ENCODE data around the gene SLC39A12.

DNA sequence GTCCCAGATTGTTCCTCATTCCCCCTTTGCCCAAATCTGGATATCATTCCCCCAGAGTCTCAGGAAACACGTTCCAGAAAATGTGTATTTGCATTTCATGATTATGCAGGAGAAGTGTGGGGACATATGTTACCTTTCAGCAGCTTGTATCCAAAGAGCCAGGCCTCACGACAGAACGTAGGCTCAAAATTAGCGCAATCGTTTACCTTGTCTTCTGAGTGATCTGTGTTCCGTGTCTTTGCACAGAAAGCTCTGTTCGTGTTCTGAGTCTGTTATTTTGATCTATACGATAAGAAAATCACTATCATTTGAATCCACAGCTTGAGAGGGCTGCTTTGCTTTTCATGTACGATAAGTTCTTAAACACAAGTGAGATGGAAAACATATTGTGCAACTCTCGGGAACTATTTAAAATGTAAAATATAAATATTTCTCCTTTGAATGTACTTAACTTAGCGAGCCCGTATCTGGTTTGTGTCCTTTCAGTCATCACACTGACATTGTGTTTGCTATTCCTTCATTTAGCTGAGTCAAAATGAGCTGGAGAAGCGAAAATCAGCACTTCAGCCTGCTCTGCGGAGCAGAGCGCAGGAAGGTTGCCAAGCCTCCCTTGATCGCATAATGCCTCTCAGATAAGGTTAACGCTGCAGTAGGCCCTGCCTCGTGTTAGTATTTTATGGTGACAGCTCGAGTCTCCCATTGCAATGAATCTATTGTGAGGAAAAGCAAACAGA lies 108.3 kb downstream of the SLC39A12 start:
- TF ChIP-seq, protein P1, sequence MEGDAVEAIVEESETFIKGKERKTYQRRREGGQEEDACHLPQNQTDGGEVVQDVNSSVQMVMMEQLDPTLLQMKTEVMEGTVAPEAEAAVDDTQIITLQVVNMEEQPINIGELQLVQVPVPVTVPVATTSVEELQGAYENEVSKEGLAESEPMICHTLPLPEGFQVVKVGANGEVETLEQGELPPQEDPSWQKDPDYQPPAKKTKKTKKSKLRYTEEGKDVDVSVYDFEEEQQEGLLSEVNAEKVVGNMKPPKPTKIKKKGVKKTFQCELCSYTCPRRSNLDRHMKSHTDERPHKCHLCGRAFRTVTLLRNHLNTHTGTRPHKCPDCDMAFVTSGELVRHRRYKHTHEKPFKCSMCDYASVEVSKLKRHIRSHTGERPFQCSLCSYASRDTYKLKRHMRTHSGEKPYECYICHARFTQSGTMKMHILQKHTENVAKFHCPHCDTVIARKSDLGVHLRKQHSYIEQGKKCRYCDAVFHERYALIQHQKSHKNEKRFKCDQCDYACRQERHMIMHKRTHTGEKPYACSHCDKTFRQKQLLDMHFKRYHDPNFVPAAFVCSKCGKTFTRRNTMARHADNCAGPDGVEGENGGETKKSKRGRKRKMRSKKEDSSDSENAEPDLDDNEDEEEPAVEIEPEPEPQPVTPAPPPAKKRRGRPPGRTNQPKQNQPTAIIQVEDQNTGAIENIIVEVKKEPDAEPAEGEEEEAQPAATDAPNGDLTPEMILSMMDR (IDR thresholded peaks at IDR 0.05): no peak
- TF ChIP-seq EP300 (IDR thresholded peaks at IDR 0.05) (no peak), POLR2A (IDR thresholded peaks at IDR 0.05; ENCODE audit: low read depth) (no peak)
